Endothelial cell of umbilical vein (primary cell): ENCODE measurements around the gene ARHGEF6.
A peak's percentile ranks its signal among the peaks of the same experiment; 100 is the strongest.

ENCODE experiments used
- EZH2 ChIP-seq: IDR thresholded peaks from 2 replicates; pipeline ENCODE4 v1.6.1; 2012; ENCODE audit warnings: borderline replicate concordance, low read depth, mild to moderate bottlenecking, moderate library complexity, low read length, inconsistent platforms; ENCODE audit not compliant: severe bottlenecking
- JUN ChIP-seq: IDR thresholded peaks from 2 replicates; pipeline ENCODE4 v1.6.1; 2011; ENCODE audit warnings: borderline replicate concordance, low read depth; ENCODE audit not compliant: insufficient read length, insufficient read depth
- MAX ChIP-seq: IDR thresholded peaks from 2 replicates; pipeline ENCODE4 v1.6.1; 2011; ENCODE audit not compliant: insufficient read depth, insufficient read length
- MYC ChIP-seq: IDR thresholded peaks from one replicate; pipeline ENCODE4 v1.6.1; 2011; ENCODE audit warnings: mild to moderate bottlenecking, low read depth, low read length
- POLR2A ChIP-seq: IDR thresholded peaks from 2 replicates; pipeline ENCODE4 v1.6.1; 2012; ENCODE audit warnings: low read depth, mild to moderate bottlenecking, control low read depth, low read length
- POLR2AphosphoS5 ChIP-seq: IDR thresholded peaks from 2 replicates; pipeline ENCODE4 v1.6.1; 2012; ENCODE audit warnings: low read depth, mild to moderate bottlenecking, control low read depth, low read length, moderate library complexity; ENCODE audit not compliant: insufficient read depth
- TF ChIP-seq, protein P1 (sequence below), 2 donors: IDR thresholded peaks; 1 replicate in 1 of 2; 2 replicates in 1 of 2; pipeline ENCODE4 v1.5.1; 2011; ENCODE audit warnings: low read length in 2 of 2, mild to moderate bottlenecking in 2 of 2, moderate library complexity in 2 of 2, control low read depth in 1 of 2, inconsistent platforms in 1 of 2, low read depth in 1 of 2; ENCODE audit not compliant: insufficient read depth in 1 of 2; ENCODE audit errors: extremely low read depth in 1 of 2

DNA sequence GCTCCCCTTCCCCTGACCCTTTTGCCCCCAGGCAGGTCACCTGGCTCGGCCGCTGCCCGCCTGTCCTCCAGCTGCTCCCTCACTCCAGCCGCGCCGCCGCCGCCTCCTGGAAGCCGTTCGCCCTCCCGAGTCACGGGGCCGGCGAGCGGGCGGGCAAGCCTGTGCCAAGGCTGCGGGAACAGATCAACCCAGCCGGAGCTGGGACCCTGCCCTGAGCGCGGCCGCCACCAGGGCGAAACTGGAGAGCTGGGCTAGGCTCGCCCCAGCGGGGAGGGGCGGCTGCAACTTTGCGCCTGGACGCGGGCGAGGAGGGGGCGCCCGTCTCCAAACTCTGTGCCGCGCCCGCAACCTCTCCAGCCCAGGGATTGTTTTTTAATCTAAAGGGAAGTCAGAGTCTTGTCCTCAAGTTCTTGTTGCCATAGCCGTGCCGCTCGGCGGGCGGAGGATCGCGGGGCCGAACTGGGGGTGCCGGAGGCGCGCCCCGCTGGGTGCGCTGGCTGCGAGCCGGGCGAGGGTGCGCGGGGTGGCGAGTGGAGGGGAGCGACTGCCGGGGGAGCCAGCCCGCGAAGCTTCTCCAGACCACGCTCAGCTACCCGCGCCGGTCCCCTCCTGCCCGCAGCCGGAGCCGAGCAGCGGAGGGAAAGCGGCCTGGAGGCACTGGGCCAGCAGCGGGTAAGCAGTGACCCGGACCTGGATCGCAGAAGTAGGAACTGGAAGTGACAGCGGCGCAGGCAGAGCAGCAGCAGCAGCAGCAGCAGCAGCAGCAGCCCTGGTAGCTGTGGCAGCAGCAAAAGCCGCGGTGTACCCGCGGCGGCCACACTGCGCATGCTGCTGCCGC lies 13.4 kb downstream of the ARHGEF6 start:
- TF ChIP-seq EZH2 = no peak
- TF ChIP-seq POLR2A = no peak
- TF ChIP-seq, protein P1, sequence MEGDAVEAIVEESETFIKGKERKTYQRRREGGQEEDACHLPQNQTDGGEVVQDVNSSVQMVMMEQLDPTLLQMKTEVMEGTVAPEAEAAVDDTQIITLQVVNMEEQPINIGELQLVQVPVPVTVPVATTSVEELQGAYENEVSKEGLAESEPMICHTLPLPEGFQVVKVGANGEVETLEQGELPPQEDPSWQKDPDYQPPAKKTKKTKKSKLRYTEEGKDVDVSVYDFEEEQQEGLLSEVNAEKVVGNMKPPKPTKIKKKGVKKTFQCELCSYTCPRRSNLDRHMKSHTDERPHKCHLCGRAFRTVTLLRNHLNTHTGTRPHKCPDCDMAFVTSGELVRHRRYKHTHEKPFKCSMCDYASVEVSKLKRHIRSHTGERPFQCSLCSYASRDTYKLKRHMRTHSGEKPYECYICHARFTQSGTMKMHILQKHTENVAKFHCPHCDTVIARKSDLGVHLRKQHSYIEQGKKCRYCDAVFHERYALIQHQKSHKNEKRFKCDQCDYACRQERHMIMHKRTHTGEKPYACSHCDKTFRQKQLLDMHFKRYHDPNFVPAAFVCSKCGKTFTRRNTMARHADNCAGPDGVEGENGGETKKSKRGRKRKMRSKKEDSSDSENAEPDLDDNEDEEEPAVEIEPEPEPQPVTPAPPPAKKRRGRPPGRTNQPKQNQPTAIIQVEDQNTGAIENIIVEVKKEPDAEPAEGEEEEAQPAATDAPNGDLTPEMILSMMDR (IDR thresholded peaks at IDR 0.05; ENCODE audit: extremely low read depth in 1 of 2, insufficient read depth in 1 of 2, low read depth in 1 of 2, low read length in 2 of 2) = peak in 1 of 2 donors; percentile 49
- TF ChIP-seq POLR2AphosphoS5 = no peak
- no peak for TF ChIP-seq MYC
- TF ChIP-seq MAX = no peak
- no peak for TF ChIP-seq JUN
